Sigmoid colon (tissue), 4 donors: ENCODE data around the gene FBXW8.

Experiments used
- EP300 ChIP-seq, 4 donors: sonication (generic); formaldehyde crosslinking; IDR thresholded peaks; one replicate each; pipeline ENCODE4 v1.6.1; 2017; ENCODE audit warnings: antibody characterized with exemption in 4 of 4
- POLR2A ChIP-seq, 2 donors: fragments of 450-650 bp; IDR thresholded peaks; one replicate each; pipeline ENCODE4 v1.6.1; 2016; ENCODE audit warnings: antibody characterized with exemption in 2 of 2, mild to moderate bottlenecking in 2 of 2, moderate library complexity in 2 of 2
- POLR2AphosphoS5 ChIP-seq, 4 donors: sonication (generic); formaldehyde crosslinking; IDR thresholded peaks; one replicate each; pipeline ENCODE4 v1.6.1; 2017; ENCODE audit warnings: antibody characterized with exemption in 4 of 4

DNA sequence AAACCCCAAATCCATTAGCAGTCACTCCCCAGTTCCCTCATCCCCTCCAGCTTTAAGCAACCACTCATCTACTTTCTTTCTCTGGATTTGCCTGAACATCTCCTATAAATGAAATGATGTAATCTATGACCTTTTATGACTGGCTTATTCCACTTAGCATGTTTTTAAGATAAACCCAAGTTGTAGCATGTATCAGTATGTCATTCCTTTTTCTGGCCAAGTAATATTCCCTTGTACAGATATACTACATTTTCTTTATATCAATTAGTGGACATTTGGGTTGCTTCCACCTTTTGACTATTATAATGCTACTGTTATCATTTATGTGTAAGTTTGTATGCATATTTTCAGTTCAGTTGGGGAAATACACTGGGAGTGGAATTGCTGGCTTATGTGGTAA lies 105.1 kb downstream of the FBXW8 start:
- TF ChIP-seq POLR2A (IDR thresholded peaks at IDR 0.05) (no peak), POLR2AphosphoS5 (IDR thresholded peaks at IDR 0.05) (no peak), EP300 (IDR thresholded peaks at IDR 0.05) (no peak)
